GM21423 (cell line): ENCODE measurements around the gene FHIT.
"Not testable (repeated sequence)": the region's sequence is repeated elsewhere in the genome, so short reads cannot be mapped to it uniquely, and the experiment has no call there.

Experiments used
- ATAC-seq: cut with Tn5 transposase; IDR thresholded peaks from one replicate; pipeline ENCODE4 v1.9.1; 2021; ENCODE audit warnings: mild to moderate bottlenecking, moderate library complexity; ENCODE audit not compliant: unreplicated experiment

The FHIT gene

DNA sequence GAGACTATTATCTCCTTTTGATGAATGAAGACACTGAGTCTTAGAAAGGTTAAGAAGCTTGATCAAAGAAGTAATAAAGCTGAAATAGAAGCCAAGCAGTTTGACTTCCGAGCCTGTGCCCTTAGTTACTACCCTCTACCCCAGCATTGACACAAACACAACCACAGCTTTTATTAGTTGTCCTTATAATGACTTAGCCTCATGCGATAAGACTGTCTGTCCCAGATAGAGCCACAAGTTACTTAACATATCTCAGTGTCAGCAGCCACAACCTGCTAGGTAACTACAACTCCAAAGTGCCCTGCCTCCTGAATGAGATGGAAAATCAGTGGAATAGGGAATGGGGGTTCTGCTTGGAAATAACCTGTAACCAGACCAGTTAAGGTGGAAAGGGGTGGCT is 1419.9 kb downstream of the FHIT start:
- no peak for ATAC-seq

DNA sequence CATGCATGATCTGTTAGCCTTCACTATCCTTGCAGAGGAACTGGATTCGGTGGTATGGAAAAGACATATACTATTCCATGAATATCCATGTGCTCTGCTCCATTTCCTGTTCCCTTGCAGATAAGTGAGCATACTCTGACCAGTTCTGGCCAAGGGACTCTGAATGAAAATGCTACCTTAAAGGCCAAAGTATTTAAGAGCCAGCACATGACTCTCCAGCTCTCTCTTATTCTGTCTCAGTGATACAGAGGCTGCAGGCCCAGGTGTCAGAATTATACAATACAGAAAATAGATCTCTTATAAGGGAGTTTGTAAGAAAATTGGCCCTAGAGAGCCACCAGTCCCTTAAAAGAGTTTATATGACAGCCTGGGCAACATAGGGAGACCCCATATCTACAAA is 1421.7 kb downstream of the FHIT start:
- no peak for ATAC-seq

DNA sequence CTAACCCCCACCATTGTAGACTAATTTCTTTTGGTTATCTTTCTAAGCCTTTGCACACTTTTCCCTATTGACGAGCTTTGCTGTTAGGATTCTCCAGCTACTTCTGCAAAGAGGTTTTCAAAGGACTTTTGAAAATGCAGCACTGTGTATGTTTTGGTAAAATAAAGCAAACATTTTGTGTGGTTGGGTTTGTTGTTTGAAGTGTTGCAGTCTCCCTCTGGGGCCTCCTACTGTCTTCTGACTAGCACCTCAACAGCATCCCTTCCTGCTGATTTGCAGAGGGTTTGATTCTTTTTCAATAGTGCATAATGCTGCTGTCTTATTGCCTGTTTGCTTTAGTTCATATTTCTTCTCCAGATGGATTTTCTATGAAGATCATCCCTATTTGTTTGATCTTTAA is 1426.4 kb downstream of the FHIT start:
- no peak for ATAC-seq

DNA sequence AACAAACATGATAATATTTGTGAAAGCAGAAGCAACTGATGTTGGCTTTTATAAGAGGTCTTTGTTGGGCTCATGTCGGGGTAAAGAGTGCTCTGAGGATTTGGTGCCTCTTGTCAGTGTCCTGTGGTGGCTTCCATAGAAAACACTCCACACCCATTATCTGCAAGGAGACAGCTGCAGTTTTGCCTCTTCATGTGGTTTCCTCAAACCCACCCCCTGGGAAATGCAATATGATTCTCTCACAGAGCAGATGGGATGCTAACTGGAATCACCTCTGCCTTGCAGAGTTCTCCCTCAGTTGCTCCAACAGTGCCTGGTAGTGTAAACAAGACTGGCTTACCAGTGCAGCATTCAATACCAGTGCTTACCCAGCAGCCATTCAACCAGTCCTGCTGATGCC is 1430.0 kb downstream of the FHIT start:
- ATAC-seq = no peak

DNA sequence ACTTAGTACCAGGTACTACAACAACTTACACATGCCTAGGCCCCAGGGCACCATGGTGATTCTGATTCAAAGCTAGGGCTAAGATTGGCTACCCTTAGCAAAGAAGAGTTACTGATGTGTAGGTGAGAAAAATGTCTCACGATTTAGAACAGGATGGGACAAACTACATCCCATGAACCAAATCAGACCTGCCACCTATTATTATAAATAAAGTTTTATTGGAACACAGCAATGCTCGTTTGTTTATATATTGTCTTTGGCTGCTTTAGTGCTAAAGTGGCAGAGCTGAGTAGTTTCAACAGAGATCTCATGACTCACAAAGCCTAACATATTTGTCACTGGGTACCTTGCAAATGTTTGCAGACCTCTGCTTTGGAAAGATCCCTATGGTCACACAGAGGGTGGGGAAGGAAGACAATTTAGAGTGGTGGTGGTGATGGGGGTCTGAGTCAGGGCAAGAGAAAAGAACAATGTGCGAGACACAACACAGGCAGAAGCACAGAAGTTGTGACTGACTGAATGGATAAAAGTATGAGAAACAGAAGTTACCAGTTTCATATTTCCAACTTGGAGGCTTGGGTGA is 1430.8 kb downstream of the FHIT start:
- ATAC-seq = no peak

DNA sequence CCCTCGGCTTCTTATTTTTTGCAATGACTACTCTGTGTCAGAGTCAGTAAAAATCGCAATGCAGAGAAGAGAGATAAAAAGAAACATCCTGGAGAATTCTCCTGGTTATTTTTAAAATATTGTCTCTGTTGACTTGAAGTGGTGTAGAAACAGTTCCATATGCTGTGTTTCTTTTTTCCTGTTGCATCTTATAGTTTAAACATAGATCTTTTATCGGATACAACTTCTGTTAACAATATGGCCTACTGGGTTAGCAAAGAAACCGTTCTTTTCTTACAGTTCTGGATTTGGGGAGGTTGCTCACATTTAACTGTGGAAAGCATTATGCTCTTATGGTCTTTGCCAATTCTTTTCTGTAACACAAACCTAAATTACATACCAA is 1432.3 kb downstream of the FHIT start:
- no peak for ATAC-seq

DNA sequence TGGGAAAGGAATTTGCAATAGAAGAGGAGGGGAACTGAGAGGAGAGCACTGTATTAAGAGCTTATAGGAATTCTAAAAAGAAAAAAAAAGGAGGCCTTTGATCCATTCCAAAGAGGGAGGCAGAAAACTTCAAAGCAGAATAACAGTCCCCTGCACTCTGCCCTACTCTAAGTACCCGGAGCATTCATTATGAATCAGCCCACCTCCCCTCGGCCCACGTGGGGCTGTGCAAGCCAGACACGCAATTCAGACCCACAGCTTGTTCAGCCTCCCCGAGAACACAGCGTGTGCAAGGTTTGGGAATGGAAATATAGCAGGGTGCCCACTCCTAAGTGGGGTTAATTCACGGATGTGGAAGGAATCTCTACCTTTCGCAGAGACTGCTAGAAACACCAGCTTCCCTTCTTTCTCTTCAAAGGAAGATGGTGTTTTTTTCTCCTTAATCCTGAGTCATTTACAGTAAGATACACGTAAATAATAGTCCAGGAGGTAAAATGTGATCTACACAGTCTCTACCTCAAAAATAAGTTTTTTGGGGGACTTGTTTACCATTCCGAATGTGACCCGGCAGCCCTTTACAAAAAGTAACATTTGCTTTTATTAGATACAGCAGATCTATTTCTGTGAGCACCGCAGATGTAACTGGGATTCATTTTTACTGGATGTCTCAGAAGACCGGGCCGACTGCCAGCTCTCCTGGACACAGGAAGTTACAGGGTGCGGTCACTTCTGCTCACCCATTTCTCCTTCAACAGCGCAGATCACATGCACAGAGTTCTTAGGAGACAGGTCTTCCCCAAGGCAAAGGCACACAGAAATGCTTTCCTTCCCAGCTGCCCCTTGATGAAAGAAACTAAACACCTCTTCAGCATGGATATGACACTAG is 1433.0 kb downstream of the FHIT start:
- ATAC-seq = no peak

DNA sequence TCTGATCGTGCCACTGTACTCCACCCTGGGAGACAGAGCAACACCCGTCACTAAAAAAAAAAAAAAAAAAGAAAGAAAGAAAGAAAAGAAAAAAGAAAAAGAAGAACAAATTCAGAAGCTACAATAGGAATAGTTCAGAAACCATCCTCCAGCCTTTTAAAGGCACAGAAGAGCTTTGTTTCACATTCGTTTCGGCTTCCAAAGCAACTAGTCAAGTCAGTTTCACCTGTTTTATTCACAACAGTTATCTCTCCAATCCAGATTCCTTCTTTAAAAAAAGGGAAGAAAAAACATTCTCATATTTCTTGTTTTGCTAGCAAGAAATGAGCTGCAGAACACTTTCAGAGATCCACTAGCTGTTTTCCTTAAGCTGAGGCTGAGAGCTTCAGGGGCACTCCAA is 1433.7 kb downstream of the FHIT start:
- no peak for ATAC-seq

DNA sequence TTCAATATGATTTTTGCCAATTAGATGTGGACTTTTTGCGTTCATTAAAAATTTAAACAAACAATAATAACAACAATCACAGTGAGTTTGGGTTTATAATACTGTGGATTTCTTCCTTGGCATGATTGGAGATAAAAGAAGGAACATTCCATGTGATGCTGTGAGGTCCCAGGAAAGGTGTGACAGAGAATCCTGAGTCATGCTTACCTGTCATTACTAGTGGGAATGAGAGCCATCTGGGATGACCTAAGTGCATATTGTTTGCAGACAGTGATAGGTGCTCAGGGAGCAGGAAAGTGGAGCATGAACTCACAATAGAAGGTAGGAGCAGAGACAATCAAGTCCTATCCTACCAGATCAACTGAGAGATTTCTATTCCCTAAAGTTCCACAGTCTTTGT is 1434.9 kb downstream of the FHIT start:
- no peak for ATAC-seq

DNA sequence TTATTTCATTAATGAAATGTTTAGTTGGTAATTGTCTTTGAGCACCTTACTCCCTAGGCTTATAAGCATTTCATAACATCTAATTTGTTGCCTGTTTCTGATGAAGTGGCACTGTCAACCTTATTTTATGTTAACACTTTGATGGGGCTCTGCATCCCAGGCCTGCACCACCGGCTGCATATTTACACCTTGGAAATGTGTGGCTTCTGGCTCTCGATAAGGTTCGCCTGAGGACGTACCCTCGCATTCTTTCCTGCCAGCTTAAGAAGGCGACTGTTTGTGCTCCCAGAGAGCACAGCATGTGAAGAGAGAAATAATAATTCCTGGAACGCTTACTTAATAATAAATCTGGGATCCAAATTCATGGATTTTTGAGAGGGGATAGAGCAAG is 1438.1 kb downstream of the FHIT start:
- ATAC-seq = no peak

DNA sequence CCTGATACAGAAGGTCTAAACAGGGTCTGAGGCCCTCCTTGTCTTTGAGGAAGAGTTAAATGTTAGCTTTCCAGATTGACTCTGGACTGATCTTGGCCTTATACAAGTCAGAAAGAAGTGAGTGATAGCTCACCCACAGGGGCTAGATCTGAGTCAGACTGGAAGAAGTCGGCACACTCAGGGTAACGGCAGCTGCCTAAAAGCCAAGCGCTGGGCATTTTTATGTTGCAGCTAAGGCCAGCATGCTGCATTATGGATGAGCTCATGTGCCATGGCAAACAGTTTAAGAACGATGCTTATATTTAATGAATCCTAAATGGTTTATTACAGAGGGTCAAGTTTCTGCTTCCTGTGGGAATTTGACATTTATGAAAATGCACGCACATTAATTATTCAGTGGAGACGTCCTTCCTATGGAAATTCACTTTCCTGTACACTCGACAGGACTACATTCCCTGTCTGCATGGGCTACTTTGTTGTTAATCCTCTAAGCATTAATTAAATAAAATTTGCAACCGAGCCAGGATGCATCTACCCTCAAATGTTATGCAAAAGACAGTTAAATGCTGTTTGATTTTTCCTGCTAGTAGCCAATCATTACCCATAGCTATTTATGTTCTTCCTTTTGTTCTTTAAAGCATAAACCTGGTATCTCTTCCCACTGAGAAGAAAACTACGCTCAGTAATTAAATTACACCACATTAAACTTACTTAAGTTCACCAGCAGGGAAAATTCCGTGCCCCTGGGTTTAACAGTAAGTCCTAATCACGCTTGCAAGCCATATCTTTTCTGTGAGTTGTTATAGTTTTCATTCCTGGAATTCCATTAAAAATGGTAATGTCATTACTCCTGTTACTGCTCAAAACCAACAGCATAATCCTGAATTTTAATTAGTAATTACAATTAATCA is 1438.8 kb downstream of the FHIT start:
- no peak for ATAC-seq

DNA sequence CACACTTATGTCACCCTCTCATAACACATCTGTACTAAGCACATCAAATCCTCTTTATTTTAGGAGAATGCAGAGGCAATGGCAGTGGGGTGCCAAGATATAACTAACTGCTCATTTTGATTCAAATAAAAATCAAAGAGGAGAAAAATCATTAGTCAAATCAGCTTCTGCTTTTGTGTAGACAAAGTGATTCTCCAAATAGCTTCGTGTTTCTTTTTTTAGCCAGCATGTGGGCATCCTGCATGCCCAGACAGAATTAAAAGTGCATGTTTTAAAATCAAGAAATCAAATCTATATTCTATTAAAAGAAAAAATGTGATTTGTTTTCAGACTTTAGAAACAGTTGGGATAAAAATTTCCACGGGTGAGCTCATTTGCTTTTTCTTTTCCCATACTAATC is 1440.1 kb downstream of the FHIT start:
- no peak for ATAC-seq

DNA sequence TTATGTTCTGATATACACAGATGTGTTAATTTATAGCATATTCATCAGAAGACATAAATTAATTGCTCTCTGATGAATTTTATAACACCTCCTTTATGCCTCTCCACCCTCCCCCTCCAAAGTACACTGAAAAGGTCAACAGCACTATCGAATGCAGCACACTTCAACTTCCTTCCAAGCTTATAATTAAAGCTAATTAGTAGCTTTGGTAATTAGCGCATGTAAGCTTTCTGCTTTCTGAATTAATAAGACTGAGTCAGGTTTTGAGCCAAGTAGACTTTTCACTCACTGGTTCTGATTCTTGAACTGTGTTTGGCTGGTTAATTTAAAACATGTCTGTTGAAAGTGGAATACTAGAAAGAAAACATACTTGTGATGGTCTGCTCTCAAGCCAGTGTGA is 1440.6 kb downstream of the FHIT start:
- no peak for ATAC-seq

DNA sequence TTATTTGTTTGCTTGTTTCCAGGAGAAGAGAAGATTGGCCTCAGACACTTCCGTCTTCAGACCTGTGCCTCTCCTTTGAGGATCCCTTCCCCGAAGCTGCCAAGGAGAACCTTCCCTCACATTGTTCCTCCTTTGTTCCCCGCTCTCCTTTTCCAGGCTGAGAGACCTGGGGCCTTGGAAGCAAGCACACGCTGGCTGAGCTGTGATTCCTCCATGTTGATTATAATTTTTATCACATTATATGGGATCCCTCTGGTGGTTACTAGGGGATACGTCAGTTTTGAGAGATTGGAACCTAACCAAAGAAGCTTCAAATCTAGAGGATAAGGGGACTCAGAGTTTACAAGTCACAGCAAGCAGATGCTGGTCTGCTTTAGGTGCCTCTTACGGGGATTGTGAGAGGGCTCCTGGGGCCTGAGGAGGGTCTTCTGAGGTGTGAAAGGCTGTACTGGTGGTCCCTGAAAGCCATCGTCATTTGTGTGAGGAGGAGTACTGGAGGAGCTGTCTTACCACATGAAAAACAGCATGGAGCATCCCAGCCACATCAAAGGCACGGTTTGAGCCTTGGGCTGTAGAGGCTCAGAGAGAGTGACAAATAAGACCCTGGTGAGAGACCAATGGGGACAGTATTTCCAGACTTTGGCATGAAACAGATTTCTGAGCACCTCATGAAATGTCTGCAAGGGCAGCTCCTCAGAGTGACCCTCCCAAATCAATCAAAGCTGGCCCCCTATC is 1441.4 kb downstream of the FHIT start:
- no peak for ATAC-seq

DNA sequence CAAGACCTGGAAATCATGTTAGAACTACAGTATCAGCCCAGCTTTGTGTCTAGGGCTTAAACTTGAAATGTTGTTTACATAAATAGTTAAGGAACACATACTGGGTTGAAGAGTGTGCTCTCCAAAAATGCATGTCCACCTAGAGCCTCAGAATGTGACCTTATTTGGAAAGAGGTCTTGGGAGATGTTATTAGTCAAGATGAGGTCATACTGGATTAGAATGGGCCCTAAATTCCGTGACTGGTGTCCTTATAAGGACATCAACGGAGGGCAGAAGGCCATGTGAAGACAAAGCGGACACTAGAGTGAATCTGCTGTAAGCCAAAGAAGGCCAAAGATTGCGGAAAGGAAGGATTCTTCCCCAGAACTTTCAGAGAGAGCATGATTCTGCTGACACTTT is 1442.2 kb downstream of the FHIT start:
- no peak for ATAC-seq

DNA sequence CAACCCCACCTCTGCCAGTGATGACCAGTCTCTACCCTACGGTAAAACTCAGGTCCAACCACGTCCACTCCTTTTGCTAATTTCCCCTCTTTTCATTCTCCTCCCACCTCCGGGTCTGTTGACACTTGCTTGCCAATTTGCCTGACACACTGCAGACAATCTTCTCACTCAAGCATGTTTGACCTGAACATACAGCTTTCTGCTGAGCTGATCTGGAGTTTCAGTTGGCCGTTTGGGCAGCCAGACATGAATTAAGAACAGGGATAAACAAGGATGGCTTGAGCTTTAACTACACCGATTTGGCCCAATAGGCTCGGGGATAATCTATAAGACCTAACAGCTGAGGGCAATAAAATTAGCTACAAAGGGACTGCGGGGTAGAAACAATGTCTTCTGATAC is 1442.8 kb downstream of the FHIT start:
- no peak for ATAC-seq

DNA sequence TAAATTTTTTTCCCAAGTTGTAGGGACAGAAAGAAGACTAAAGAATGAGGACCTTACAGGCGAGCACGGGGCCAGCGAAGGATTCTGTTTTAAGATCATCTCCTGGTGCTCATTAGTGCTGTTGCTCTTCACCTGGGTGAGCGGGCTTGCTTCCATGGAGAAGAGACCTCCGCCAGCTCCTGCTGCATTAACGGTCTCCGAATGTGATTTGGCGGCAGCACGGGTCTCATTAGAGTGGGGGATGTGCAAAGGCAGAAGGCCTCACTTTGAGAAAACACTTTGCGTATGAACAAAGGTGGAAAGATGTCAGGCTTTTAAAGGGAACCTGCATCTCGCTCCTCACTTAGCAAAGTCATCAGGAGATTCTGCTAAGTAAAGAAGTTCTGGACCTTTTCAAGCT is 1448.0 kb downstream of the FHIT start:
- ATAC-seq = no peak

DNA sequence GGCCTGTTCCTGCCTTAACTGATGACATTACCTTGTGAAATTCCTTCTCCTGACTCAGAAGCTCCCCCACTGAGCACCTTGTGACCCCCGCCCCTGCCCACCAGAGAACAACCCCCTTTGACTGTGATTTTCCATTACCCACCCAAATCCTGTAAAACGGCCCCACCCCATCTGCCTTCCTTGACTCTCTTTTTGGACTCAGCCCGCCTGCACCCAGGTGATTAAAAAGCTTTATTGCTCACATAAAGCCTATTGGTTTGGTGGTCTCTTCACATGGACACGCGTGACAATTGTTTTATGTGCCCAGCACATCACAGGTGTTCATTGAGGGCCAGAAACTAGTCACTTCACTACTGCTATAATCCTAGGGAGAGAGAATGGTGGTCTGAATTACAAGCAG is 1448.8 kb downstream of the FHIT start:
- ATAC-seq = not testable (repeated sequence)

DNA sequence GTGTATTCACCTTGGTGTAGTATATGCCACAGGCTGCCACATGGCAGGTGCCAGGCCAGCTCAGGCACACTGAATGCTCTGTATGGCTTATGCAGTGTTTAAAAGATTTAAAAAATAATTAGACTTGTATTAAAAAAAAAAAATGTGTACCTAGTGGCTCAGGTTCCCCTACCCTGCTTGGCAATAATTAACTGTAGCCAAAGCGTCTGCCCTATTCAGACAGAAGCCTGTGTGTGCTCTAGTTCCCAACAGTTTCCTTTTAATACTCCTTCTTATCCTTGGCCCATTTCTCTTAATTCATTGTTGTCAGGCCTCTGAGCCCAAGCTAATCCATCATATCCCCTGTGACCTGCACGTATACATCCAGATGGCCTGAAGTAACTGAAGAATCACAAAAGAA is 1449.2 kb downstream of the FHIT start:
- ATAC-seq = no peak

DNA sequence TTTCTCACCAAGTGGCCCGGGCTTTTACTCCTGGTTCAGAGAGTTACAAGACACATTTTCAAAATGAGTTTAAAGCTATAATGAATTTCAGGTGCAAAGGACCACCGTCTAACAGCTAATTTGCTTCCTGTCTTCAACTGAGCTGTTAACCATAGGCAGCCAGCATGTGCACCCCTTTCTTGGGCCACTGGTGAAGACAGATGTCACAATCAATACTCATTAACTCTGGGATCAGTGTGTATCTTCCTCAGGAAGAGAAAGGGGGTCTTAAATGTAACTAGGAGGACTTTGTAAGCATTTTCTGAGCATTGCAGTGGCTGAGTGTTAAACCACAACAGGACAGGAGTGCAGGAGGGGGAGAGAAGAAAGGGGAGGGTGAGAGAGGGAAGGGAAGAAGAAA is 1450.8 kb downstream of the FHIT start:
- no peak for ATAC-seq
